Activated T-cell treated with anti-CD3 and anti-CD28 coated beads for 48 hours (primary cell): Measurements from ENCODE around the gene FAM236D.
"Not testable (repeated sequence)": the region's sequence is repeated elsewhere in the genome, so short reads cannot be mapped to it uniquely, and the experiment has no call there.

ENCODE experiments used
- DNase-seq: peaks from one replicate; pipeline ENCODE4 v3.0.0-alpha.2; 2020; ENCODE audit warnings: low read depth

FAM236D gene

GRCh38 chrX:72808110-72808509, at the start of gene FAM236D:
Gene FAM236D (minus strand): TSS chrX:72808210. CDS start chrX:72808110, 100 bp downstream.
- DNase-seq = not testable (repeated sequence)

GRCh38 chrX:72837532-72837931, 29.5 kb upstream of the FAM236D start:
- DNase-seq = not testable (repeated sequence)

GRCh38 chrX:72830701-72831100, 22.7 kb upstream of the FAM236D start:
- DNase-seq = not testable (repeated sequence)

GRCh38 chrX:72790390-72790789, 17.6 kb downstream of the FAM236D start:
- not testable (repeated sequence) for DNase-seq

GRCh38 chrX:72788142-72788541, 19.9 kb downstream of the FAM236D start:
- not testable (repeated sequence) for DNase-seq

DNA sequence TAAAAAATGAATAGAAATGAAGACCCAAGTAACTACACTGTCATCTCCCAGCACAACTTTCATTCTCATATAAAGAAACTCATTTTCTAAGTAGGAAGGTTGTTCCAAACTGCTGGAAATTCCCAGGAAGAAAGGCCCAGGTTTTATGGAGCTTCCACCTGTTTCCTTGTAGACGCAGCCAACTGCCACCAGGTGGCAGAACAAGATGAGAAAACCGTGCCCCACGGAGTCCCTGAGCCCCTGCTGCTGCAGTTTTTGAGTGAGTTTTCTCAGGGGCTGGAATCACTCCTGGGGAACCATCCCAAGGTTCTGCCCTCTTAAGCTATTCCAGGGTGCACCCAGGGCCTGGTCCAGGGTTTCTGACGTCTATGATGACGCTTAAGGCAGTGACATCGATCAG, 24.0 kb downstream of the FAM236D start:
- not testable (repeated sequence) for DNase-seq

DNA sequence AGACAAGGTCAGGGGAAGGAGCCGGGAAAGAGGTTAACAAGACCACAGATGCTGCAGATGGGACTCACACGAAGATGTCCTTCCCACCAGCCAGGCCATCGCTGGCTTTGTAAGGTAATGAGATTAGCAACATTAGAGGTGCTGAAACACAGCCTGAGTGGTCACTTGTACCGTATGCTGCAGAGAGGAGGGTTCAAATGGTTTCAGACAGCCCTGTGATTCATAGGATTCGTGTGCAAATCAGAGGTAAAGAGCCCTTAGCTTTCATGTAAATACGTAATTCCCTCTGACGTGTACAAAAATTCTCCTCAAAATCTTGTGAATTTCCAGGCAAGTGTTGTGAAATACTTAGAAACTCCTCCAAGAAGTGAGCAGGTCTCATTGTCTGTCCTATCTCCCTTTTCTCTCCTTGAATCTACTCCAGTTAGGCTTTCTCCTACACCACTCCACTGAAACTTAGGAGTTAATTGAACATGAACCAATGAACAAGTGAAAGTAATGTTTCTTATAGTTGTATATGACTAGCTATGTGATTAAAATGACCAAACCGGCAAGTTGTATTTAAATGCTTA, 24.6 kb downstream of the FAM236D start:
- not testable (repeated sequence) for DNase-seq

DNA sequence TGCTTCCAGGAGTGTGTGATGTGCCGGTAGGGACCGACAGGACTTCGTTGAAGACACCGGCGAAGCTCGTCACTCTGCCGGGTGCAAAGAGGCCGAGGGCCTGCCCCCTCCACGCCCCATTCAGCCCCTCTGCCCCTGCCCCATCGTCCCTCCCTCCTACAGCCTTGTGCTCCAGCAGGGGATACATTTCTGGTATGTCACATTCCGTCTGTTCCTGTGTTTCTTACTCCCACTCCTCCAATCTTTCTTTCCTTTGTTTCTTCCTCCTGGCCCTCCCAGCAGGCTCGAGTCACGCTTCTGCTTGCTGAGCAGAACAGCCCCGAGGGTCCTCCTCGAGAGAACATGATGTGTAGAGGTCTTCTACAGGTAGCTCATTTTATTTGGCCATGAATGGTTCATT, 25.4 kb downstream of the FAM236D start, which contains the start of gene FAM236B:
Gene FAM236B, minus strand, starts transcription at position 101 of the 400 bp plus-strand sequence. Its CDS starts 100 bp downstream, at position 1.
- not testable (repeated sequence) for DNase-seq

GRCh38 chrX:72778146-72778545, 29.9 kb downstream of the FAM236D start:
- DNase-seq = not testable (repeated sequence)

- DNase-seq = not testable (repeated sequence)
Observed at GRCh38 chrX:72777467-72777790, 30.6 kb downstream of the FAM236D start.

- not testable (repeated sequence) for DNase-seq
Observed at GRCh38 chrX:72776653-72777466, 31.1 kb downstream of the FAM236D start, which contains the start of gene DMRTC1B. Gene DMRTC1B (plus strand): TSS chrX:72776890. CDS start chrX:72845136, 68,246 bp downstream.

DNA sequence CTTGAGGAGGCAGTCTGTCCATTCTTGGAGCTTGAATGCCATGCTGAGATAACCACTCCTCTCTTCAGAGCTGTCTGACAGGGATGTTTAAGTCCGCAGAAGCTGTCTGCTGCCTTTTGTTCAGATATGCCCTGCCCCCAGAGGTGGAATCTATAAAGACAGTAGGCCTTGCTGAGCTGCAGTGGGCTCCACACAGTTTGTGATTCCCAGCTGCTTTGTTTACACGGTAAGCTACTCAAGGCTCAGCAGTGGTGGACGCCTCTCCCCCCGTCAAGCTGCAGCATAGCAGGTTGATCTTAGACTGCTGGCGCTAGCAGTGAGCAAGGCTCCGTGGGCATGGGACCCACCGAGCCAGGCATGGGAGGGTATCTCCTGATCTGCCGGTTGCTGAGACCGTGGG, 47.6 kb downstream of the FAM236D start:
- DNase-seq = not testable (repeated sequence)
